Central memory CD8-positive, alpha-beta T cell (primary cell): Measurements from ENCODE around the gene ANKRD40CL.
"Not testable (repeated sequence)": the region's sequence is repeated elsewhere in the genome, so short reads cannot be mapped to it uniquely, and the experiment has no call there.

ENCODE experiments used
- ATAC-seq: fragments of 150-1000 bp; cut with Tn5 transposase; replicated peaks from 2 replicates; pipeline ENCODE4 v1.10.0; 2022; ENCODE audit warnings: mild to moderate bottlenecking, moderate FRiP score, moderate number of reproducible peaks; ENCODE audit not compliant: poor library complexity, severe bottlenecking; ENCODE audit errors: extremely low read depth
- DNase-seq, 2 donors: peaks; one replicate each; pipeline ENCODE4 v3.0.0; 2021; ENCODE audit warnings: low spot score in 2 of 2
- H3K27ac Mint-ChIP-seq: one replicate; pipeline ENCODE4 v1.8.0; 2022; ENCODE audit warnings: low read depth, mild to moderate bottlenecking, moderate library complexity, mixed read lengths
- H3K27me3 Mint-ChIP-seq: one replicate; pipeline ENCODE4 v1.8.0; 2022; ENCODE audit warnings: mixed read lengths
- H3K36me3 Mint-ChIP-seq: one replicate; pipeline ENCODE4 v1.8.0; 2022; ENCODE audit warnings: mild to moderate bottlenecking, moderate library complexity, mixed read lengths; ENCODE audit not compliant: insufficient read depth
- H3K4me1 Mint-ChIP-seq: one replicate; pipeline ENCODE4 v1.8.0; 2022; ENCODE audit warnings: mixed read lengths
- H3K4me3 Mint-ChIP-seq: one replicate; pipeline ENCODE4 v1.8.0; 2022; ENCODE audit warnings: mild to moderate bottlenecking, moderate library complexity, mixed read lengths
- H3K9me3 Mint-ChIP-seq: one replicate; pipeline ENCODE4 v1.8.0; 2022; ENCODE audit warnings: mixed read lengths

The ANKRD40CL gene

GRCh38 chr17:50735287-50735686, 32.0 kb downstream of the ANKRD40CL start:
- no peak for ATAC-seq
- peaks cover 37% of the 10 kb centered on the region for H3K36me3 Mint-ChIP-seq
- peak overlapping the region; percentile 28 for H3K4me3 Mint-ChIP-seq
- H3K4me1 Mint-ChIP-seq: peaks cover 60% of the 10 kb centered on the region
- no peak overlapping the region for H3K27ac Mint-ChIP-seq
- H3K9me3 Mint-ChIP-seq: no peaks in the 10 kb centered on the region
- no peaks in the 10 kb centered on the region for H3K27me3 Mint-ChIP-seq
- no peak for DNase-seq

- Mint-ChIP-seq H3K4me1 (peaks cover 62% of the 10 kb centered on the region), H3K27ac (peak overlapping the region; percentile 63), H3K9me3 (no peaks in the 10 kb centered on the region), H3K36me3 (peaks cover 11% of the 10 kb centered on the region), H3K4me3 (peak overlapping the region; percentile 55), H3K27me3 (no peaks in the 10 kb centered on the region)
- ATAC-seq (peak; percentile 62), DNase-seq (no peak)
Observed at GRCh38 chr17:50731575-50732460, 35.5 kb downstream of the ANKRD40CL start.

- Mint-ChIP-seq H3K4me1 (peaks cover 55% of the 10 kb centered on the region), H3K9me3 (no peaks in the 10 kb centered on the region), H3K27ac (peak overlapping the region; percentile 19), H3K36me3 (peaks cover 16% of the 10 kb centered on the region), H3K4me3 (peak overlapping the region; percentile 55), H3K27me3 (no peaks in the 10 kb centered on the region)
- DNase-seq: no peak
- no peak for ATAC-seq
Observed at GRCh38 chr17:50728881-50729765, 38.2 kb downstream of the ANKRD40CL start.

- no peaks in the 10 kb centered on the region for H3K9me3 Mint-ChIP-seq
- H3K27ac Mint-ChIP-seq: peak overlapping the region; percentile 33
- H3K27me3 Mint-ChIP-seq: no peaks in the 10 kb centered on the region
- ATAC-seq: no peak
- H3K4me1 Mint-ChIP-seq: peaks cover 55% of the 10 kb centered on the region
- H3K4me3 Mint-ChIP-seq: peak overlapping the region; percentile 55
- H3K36me3 Mint-ChIP-seq: peaks cover 16% of the 10 kb centered on the region
- no peak for DNase-seq
Observed at GRCh38 chr17:50728112-50728429, 39.2 kb downstream of the ANKRD40CL start.

- peaks cover 17% of the 10 kb centered on the region for H3K36me3 Mint-ChIP-seq
- peaks cover 52% of the 10 kb centered on the region for H3K4me1 Mint-ChIP-seq
- H3K4me3 Mint-ChIP-seq: peak overlapping the region; percentile 4
- ATAC-seq (no peak), DNase-seq (no peak)
- no peaks in the 10 kb centered on the region for H3K27me3 Mint-ChIP-seq
- no peak overlapping the region for H3K27ac Mint-ChIP-seq
- H3K9me3 Mint-ChIP-seq: no peaks in the 10 kb centered on the region
Observed at GRCh38 chr17:50725769-50726655, 41.3 kb downstream of the ANKRD40CL start.

GRCh38 chr17:50724622-50725021, 42.7 kb downstream of the ANKRD40CL start:
- not testable (repeated sequence) for H3K4me3 Mint-ChIP-seq, H3K27ac Mint-ChIP-seq, ATAC-seq, DNase-seq, H3K9me3 Mint-ChIP-seq, H3K27me3 Mint-ChIP-seq
- Mint-ChIP-seq H3K4me1 (peaks cover 66% of the 10 kb centered on the region), H3K36me3 (peaks cover 17% of the 10 kb centered on the region)

GRCh38 chr17:50722746-50723145, 44.6 kb downstream of the ANKRD40CL start:
- ATAC-seq (no peak), DNase-seq (no peak)
- H3K27me3 Mint-ChIP-seq: no peaks in the 10 kb centered on the region
- no peaks in the 10 kb centered on the region for H3K9me3 Mint-ChIP-seq
- H3K27ac Mint-ChIP-seq: peak overlapping the region; percentile 97
- H3K4me1 Mint-ChIP-seq: peaks cover 50% of the 10 kb centered on the region
- peak overlapping the region; percentile 97 for H3K4me3 Mint-ChIP-seq
- H3K36me3 Mint-ChIP-seq: peaks cover 24% of the 10 kb centered on the region

GRCh38 chr17:50721194-50722010, 45.9 kb downstream of the ANKRD40CL start:
- ATAC-seq (no peak), DNase-seq (no peak)
- peak overlapping the region; percentile 97 for H3K4me3 Mint-ChIP-seq
- H3K27me3 Mint-ChIP-seq: no peaks in the 10 kb centered on the region
- no peaks in the 10 kb centered on the region for H3K9me3 Mint-ChIP-seq
- peaks cover 21% of the 10 kb centered on the region for H3K36me3 Mint-ChIP-seq
- peaks cover 38% of the 10 kb centered on the region for H3K4me1 Mint-ChIP-seq
- peak overlapping the region; percentile 97 for H3K27ac Mint-ChIP-seq

GRCh38 chr17:50719924-50720794, 47.2 kb downstream of the ANKRD40CL start:
- ATAC-seq (no peak), DNase-seq (no peak)
- peaks cover 32% of the 10 kb centered on the region for H3K4me1 Mint-ChIP-seq
- H3K36me3 Mint-ChIP-seq: peaks cover 19% of the 10 kb centered on the region
- peak overlapping the region; percentile 97 for H3K4me3 Mint-ChIP-seq
- no peaks in the 10 kb centered on the region for H3K9me3 Mint-ChIP-seq
- H3K27ac Mint-ChIP-seq: peak overlapping the region; percentile 97
- H3K27me3 Mint-ChIP-seq: no peaks in the 10 kb centered on the region

- peak; percentile 88 for ATAC-seq
- Mint-ChIP-seq H3K27ac (peak within 1 kb of the TSS; percentile 97), H3K36me3 (peaks cover 17% of the 10 kb centered on the region), H3K27me3 (no peaks in the 10 kb centered on the region), H3K4me1 (peaks cover 32% of the 10 kb centered on the region), H3K9me3 (no peaks in the 10 kb centered on the region), H3K4me3 (peak within 1 kb of the TSS; percentile 97)
- DNase-seq: peak; percentile 87 to 92
Observed at GRCh38 chr17:50719144-50719923, 48.0 kb downstream of the ANKRD40CL start, which contains the start of gene LUC7L3. Gene LUC7L3, plus strand, starts transcription at chr17:50719603. Its CDS starts 130 bp downstream, at chr17:50719733.
